ENCODE data around the gene UBE2R2. TPM values are rescaled to one million over a fixed set of nuclear protein-coding genes. Genes with fewer than 3 reads are reported as not detected.
"Not testable (repeated sequence)": the region's sequence is repeated elsewhere in the genome, so short reads cannot be mapped to it uniquely, and the experiment has no call there.

The UBE2R2 gene
- polyA plus RNA-seq, 3 donors from 2014 or later = 13.9 to 21.9 (median 18.0) TPM

DNA sequence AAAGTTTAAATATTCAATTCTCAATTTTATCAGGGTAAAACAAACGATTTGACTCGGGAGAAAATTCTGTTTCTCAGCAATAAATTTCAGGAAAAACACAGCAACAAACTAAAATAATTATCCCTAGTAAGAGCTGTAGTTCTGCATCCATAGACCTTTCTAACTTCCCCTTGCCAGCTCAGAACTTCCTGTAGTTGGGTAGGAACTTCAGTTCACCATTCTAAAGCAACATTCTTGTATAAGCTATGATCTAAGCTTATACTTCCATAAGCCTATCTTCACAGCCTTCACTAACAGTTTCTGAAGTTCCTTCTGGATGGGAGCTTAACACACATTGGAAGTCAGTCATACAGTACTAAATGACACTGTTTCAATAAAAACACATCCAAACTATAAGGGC lies 135.1 kb downstream of the UBE2R2 start:
- Mint-ChIP-seq H3K4me3 (no peak overlapping the region), H3K27me3 (ENCODE audit: low read depth in 3 of 3) (no peaks in the 10 kb centered on the region), H3K4me1 (no peaks in the 10 kb centered on the region), H3K27ac (no peak overlapping the region), H3K9me3 (no peaks in the 10 kb centered on the region), H3K36me3 (peaks cover 12 to 35% (median 12%) of the 10 kb centered on the region in 3 donors)
- DNase-seq = no peak

DNA sequence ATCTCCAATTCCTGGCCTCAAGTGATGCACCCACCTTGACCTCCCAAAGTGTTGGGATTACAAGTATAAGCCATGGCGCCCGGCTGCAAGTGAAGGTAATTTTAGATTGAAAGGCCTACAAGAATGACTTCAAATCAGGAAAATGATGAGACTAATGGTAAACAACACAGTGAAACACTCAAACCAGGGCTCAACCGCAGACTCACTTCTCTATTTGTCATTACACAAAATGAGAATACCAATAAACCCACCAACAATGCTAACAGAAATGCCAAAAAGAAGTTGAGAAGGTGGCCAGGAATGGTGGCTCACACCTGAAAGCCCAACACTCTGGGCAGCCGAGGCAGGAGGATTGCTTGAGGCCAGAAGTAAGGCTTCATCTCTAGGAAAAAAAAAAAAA lies 139.6 kb downstream of the UBE2R2 start:
- no peak overlapping the region for H3K27ac Mint-ChIP-seq
- H3K27me3 Mint-ChIP-seq (ENCODE audit: low read depth in 3 of 3) = no peaks in the 10 kb centered on the region
- peaks cover 15 to 30% (median 16%) of the 10 kb centered on the region in 3 donors for H3K36me3 Mint-ChIP-seq
- no peaks in the 10 kb centered on the region for H3K9me3 Mint-ChIP-seq
- H3K4me1 Mint-ChIP-seq = no peaks in the 10 kb centered on the region
- no peak for DNase-seq
- no peak overlapping the region for H3K4me3 Mint-ChIP-seq

DNA sequence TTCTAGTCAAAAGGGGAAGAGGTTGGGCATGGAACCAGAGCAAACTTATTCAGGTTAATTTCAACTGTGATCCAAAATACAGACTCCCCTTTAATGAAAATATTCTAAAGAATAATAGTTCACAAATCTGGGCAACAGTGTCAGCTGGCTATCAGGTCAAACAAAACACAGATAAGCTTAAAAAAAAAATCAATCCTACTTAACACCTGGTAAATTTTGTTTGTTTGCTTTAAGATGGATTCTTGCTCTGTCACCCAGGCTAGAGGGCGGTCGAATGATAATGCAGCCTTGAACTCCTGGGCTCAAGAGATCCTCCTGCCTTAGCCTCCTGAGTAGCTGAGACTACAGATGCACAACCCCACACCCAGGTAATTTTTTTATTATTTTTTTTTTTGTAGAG lies 142.8 kb downstream of the UBE2R2 start:
- Mint-ChIP-seq H3K4me3 (no peak overlapping the region), H3K4me1 (no peaks in the 10 kb centered on the region), H3K9me3 (no peaks in the 10 kb centered on the region), H3K27me3 (ENCODE audit: low read depth in 3 of 3) (no peaks in the 10 kb centered on the region), H3K27ac (no peak overlapping the region), H3K36me3 (peaks cover 12 to 22% (median 13%) of the 10 kb centered on the region in 3 donors)
- DNase-seq = no peak

DNA sequence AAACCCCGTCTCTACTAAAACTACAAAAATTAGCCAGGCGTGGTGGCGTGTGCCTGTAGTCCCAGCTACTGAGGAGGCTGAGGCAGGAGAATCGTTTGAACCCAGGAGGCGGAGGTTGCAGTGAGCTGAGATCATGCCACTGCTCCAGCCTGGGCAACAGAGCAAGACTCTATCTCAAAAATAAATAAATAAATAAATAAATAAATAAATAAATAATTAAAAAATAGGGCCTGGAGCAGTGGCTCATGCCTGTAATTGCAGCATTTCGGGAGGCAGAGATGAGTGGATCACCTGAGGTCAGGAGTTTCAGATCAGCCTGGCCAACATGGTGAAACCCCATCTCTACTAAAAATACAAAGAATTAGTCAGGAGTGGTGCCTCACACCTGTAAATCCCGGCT lies 145.5 kb downstream of the UBE2R2 start:
- H3K36me3 Mint-ChIP-seq = peaks cover 8 to 21% (median 13%) of the 10 kb centered on the region in 3 donors
- H3K27ac Mint-ChIP-seq; H3K4me1 Mint-ChIP-seq; H3K4me3 Mint-ChIP-seq; H3K27me3 Mint-ChIP-seq (ENCODE audit: low read depth in 3 of 3); DNase-seq; H3K9me3 Mint-ChIP-seq: not testable (repeated sequence)

DNA sequence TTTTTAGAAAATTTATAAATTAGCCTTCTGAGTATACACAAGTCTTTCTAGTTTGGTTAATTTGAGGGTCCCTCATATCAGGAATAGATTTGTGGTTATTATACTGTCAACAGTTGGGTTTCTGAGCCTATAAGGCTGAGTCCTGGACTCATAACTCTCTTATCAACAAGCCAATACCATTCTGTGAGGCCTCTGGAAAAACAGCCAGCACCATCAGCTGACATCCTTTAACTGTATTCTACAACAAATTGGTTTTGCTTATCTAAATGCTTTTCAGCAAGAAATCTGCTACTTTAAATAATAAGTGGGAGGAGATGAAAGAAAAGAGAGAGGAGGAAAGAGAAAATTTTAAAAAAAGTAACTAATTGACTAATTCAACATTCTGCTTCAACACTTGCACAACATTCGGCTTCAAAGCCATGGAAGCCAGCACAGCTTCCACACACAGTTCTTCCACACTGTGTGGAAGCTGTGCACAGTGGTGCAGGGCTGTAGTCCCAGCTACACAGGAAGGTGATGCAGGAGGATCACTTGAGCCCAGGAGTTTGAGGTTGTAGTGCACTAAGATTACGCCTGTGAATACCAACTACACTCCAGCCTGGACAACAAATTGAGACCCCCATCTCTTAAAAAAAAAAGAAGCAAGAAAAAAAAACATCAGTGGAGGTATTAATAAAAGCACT lies 147.3 kb downstream of the UBE2R2 start:
- Mint-ChIP-seq H3K4me1 (no peaks in the 10 kb centered on the region), H3K4me3 (no peak overlapping the region), H3K9me3 (no peaks in the 10 kb centered on the region), H3K36me3 (peaks cover 8 to 21% (median 16%) of the 10 kb centered on the region in 3 donors), H3K27me3 (ENCODE audit: low read depth in 3 of 3) (no peaks in the 10 kb centered on the region), H3K27ac (peak overlapping the region in 1 of 6 donors; percentile 58)
- DNase-seq = no peak

Other genes starting within 250 kb of the UBE2R2 start
- gene PRSS3, start 21.6 kb upstream of the UBE2R2 start, polyA plus RNA-seq = 1 to 10 TPM in 1 of 3 donors, not detected in 2; 1.6 TPM
- 10 to 100 TPM in 1 of 3 donors, 1 to 10 TPM in 1, not detected in 1; 5.8 to 15.0 TPM for gene UBAP2, start 231.7 kb downstream of the UBE2R2 start, polyA plus RNA-seq

All from immature natural killer cell (primary cell).